Neural cell (in vitro differentiated cells): ENCODE data around the gene IL22RA2. TPM values are rescaled to one million over a fixed set of nuclear protein-coding genes. Genes with fewer than 3 reads are reported as not detected.

Experiments used
- H2AFZ ChIP-seq: fragments of 200-600, 300-800 bp; sonication (generic), shearing (Covaris generic); 2 replicates; pipeline ENCODE4 v1.6.0; 2014; ENCODE audit warnings: low read depth, mild to moderate bottlenecking, antibody characterized with exemption, low read length, moderate library complexity
- H3F3A ChIP-seq: fragments of 200-600 bp; shearing (Covaris generic); 2 replicates; pipeline ENCODE4 v1.6.1; 2016; ENCODE audit warnings: mild to moderate bottlenecking, moderate library complexity, mixed read lengths, antibody characterized with exemption, low read length; ENCODE audit not compliant: insufficient read depth, poor library complexity, severe bottlenecking
- H3K27ac ChIP-seq: fragments of 200-600, 300-800 bp; sonication (generic), shearing (Covaris generic); 2 replicates; pipeline ENCODE4 v1.5.1; 2014; ENCODE audit warnings: mild to moderate bottlenecking, low read length, moderate library complexity
- H3K27me3 ChIP-seq: fragments of 300-800, 200-600 bp; sonication (generic), shearing (Covaris generic); 2 replicates; pipeline ENCODE4 v1.6.0; 2014; ENCODE audit warnings: mild to moderate bottlenecking, low read depth, low read length, moderate library complexity; ENCODE audit not compliant: insufficient read depth
- H3K36me3 ChIP-seq: fragments of 300-800, 200-600 bp; sonication (generic), shearing (Covaris generic); 2 replicates; pipeline ENCODE4 v1.5.1; 2014; ENCODE audit warnings: mild to moderate bottlenecking, antibody characterized with exemption, low read length, moderate library complexity; ENCODE audit not compliant: insufficient read depth
- H3K4me2 ChIP-seq: fragments of 300-800, 200-600 bp; sonication (generic), shearing (Covaris generic); 2 replicates; pipeline ENCODE4 v1.6.0; 2014; ENCODE audit warnings: mild to moderate bottlenecking, low read length
- H3K4me3 ChIP-seq: fragments of 300-800, 200-600 bp; sonication (generic), shearing (Covaris generic); 2 replicates; pipeline ENCODE4 v1.5.1; 2014; ENCODE audit warnings: mild to moderate bottlenecking, low read length, moderate library complexity
- H3K79me2 ChIP-seq: fragments of 200-600 bp; shearing (Covaris generic); replicated peaks from 2 replicates; pipeline ENCODE4 v1.6.0; 2014; ENCODE audit warnings: mild to moderate bottlenecking, low read length, moderate library complexity; ENCODE audit not compliant: insufficient read depth
- H3K9ac ChIP-seq: fragments of 300-800, 200-600 bp; sonication (generic), shearing (Covaris generic); 2 replicates; pipeline ENCODE4 v1.6.1; 2016; ENCODE audit warnings: mild to moderate bottlenecking, low read length, mixed read lengths
- H3K9me2 ChIP-seq: fragments of 200-600 bp; shearing (Covaris generic); 2 replicates; pipeline ENCODE4 v1.6.1; 2016; ENCODE audit warnings: mild to moderate bottlenecking, low read length, mixed read lengths; ENCODE audit not compliant: insufficient read depth
- H3K9me3 ChIP-seq: fragments of 200-600, 300-800 bp; sonication (generic), shearing (Covaris generic); 2 replicates; pipeline ENCODE4 v1.6.1; 2016; ENCODE audit warnings: mild to moderate bottlenecking, mixed run types, low read length, moderate library complexity, mixed read lengths
- H4K20me1 ChIP-seq: fragments of 200-600 bp; shearing (Covaris generic); 2 replicates; pipeline ENCODE4 v1.6.1; 2016; ENCODE audit warnings: mild to moderate bottlenecking, mixed run types; ENCODE audit not compliant: insufficient read depth
- CTCF ChIP-seq: fragments of 450-650 bp; IDR thresholded peaks from 2 replicates; pipeline ENCODE4 v1.5.1; 2014; ENCODE audit warnings: antibody characterized with exemption, mild to moderate bottlenecking, moderate library complexity; ENCODE audit not compliant: poor library complexity, severe bottlenecking
- EP300 ChIP-seq: fragments of 450-650 bp; conservative IDR thresholded peaks from 2 replicates; pipeline ENCODE4 v1.6.1; 2014; ENCODE audit warnings: antibody characterized with exemption, mild to moderate bottlenecking, moderate library complexity; ENCODE audit not compliant: poor library complexity, severe bottlenecking
- EZH2 ChIP-seq: fragments of 200-600, 300-800 bp; shearing (Covaris generic), sonication (generic); IDR thresholded peaks from 2 replicates; pipeline ENCODE4 v1.6.1; 2014; ENCODE audit warnings: antibody characterized with exemption, low read length, borderline replicate concordance, mild to moderate bottlenecking; ENCODE audit not compliant: insufficient read depth, poor library complexity, severe bottlenecking
- MXI1 ChIP-seq: fragments of 450-650 bp; conservative IDR thresholded peaks from 2 replicates; pipeline ENCODE4 v1.6.1; 2014; ENCODE audit warnings: antibody characterized with exemption, mild to moderate bottlenecking; ENCODE audit not compliant: poor library complexity, severe bottlenecking
- POLR2AphosphoS5 ChIP-seq: IDR thresholded peaks from 2 replicates; pipeline ENCODE4 v1.6.1; 2012
- RAD21 ChIP-seq: fragments of 450-650 bp; conservative IDR thresholded peaks from 2 replicates; pipeline ENCODE4 v1.6.1; 2014; ENCODE audit warnings: antibody characterized with exemption, mild to moderate bottlenecking, moderate library complexity
- REST ChIP-seq: IDR thresholded peaks from 2 replicates; pipeline ENCODE4 v1.6.1; 2012; ENCODE audit warnings: borderline replicate concordance
- SMC3 ChIP-seq: fragments of 450-650 bp; conservative IDR thresholded peaks from 2 replicates; pipeline ENCODE4 v1.6.1; 2014; ENCODE audit warnings: antibody characterized with exemption, mild to moderate bottlenecking, moderate library complexity; ENCODE audit not compliant: poor library complexity
- TAF1 ChIP-seq: IDR thresholded peaks from 2 replicates; pipeline ENCODE4 v1.6.1; 2012; ENCODE audit warnings: low read depth
- polyA plus RNA-seq: library from polyadenylated mRNA; depleted of rRNA; stranded (reverse); fragments of >200 nt; gene quantifications from 2 replicates; pipeline ENCODE4 v1.2.3, GENCODE V29; 2014

The IL22RA2 gene
- polyA plus RNA-seq, 1 donor from 2014 or later, result not detected

DNA sequence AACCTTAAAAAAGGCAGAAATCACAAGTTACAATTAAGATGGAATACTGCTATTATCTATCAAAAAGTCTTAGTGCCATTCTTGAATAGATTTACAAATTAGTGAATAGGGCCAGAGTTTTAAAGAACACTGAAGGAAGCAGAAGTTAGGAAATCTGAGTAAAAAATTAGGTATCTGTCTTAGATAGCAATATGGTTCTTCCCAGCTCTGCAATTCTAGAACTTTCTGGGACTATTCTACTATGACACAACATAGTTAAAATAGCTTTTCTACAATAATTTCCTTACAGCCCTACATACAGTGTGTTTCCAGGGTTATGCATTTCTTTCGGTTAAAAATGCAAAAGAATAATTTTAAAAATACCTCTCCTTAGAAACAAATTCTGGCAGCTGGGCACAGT lies 27.6 kb upstream of the IL22RA2 start:
- no peak overlapping the region for H3K9ac ChIP-seq
- H3K36me3 ChIP-seq, result peaks cover 16% of the 10 kb centered on the region
- no peaks in the 10 kb centered on the region for H3K9me3 ChIP-seq
- H4K20me1 ChIP-seq, result no peaks in the 10 kb centered on the region
- H3K79me2 ChIP-seq, result no peaks in the 10 kb centered on the region
- H3K4me2 ChIP-seq, result no peak overlapping the region
- H3K27ac ChIP-seq, result no peak overlapping the region
- H2AFZ ChIP-seq, result no peak overlapping the region
- no peaks in the 10 kb centered on the region for H3F3A ChIP-seq
- H3K4me3 ChIP-seq, result no peak overlapping the region
- TF ChIP-seq EP300 (no peak), SMC3 (no peak), TAF1 (no peak), EZH2 (no peak), POLR2AphosphoS5 (no peak), REST (no peak), RAD21 (no peak), MXI1 (no peak), CTCF (no peak)
- H3K27me3 ChIP-seq, result no peaks in the 10 kb centered on the region
- H3K9me2 ChIP-seq, result no peaks in the 10 kb centered on the region

GRCh38 chr6:137200288-137200687 lies 26.8 kb upstream of the IL22RA2 start:
- Histone ChIP-seq H3K27ac (no peak overlapping the region), H3K79me2 (no peaks in the 10 kb centered on the region), H3K9me2 (no peaks in the 10 kb centered on the region), H3F3A (no peaks in the 10 kb centered on the region), H2AFZ (no peak overlapping the region), H3K9ac (no peak overlapping the region), H4K20me1 (no peaks in the 10 kb centered on the region), H3K9me3 (no peaks in the 10 kb centered on the region), H3K4me3 (no peak overlapping the region), H3K27me3 (no peaks in the 10 kb centered on the region), H3K4me2 (no peak overlapping the region), H3K36me3 (peaks cover 16% of the 10 kb centered on the region)
- TF ChIP-seq RAD21 (no peak), TAF1 (no peak)
